Panc1 (cell line): ENCODE measurements around the gene MAST4. TPM values are rescaled to one million over a fixed set of nuclear protein-coding genes. Genes with fewer than 3 reads are reported as not detected.

ENCODE experiments used
- ATAC-seq: fragments of 200-7000 bp; cut with Tn5 transposase; 2 replicates; pipeline ENCODE4 v1.9.1; 2020; ENCODE audit warnings: mild to moderate bottlenecking, moderate library complexity
- BruUV-seq: library from RNA; stranded (reverse); fragments of 400-500 nt; replicated peaks from 2 replicates; lab custom pipeline; 2021; lab: Mats Ljungman, UMichigan
- CTCF ChIA-PET: fragments of 300-600 bp; sonication (Branson Sonifier 250); formaldehyde crosslinking; loops from one replicate; lab custom pipeline; 2022; ENCODE audit warnings: antibody characterized with exemption; lab: Charles Lee
- POLR2A ChIA-PET: fragments of 300-600 bp; sonication (Branson Sonifier 250); formaldehyde crosslinking; loops from one replicate; lab custom pipeline; 2022; ENCODE audit warnings: antibody characterized with exemption; lab: Charles Lee
- DNase-seq: peaks from one replicate; pipeline ENCODE4 v3.0.0-alpha.2; 2010; ENCODE audit warnings: low read depth, low spot score
- H3K27ac ChIP-seq: 2 replicates; pipeline ENCODE4 v1.5.1; 2011; ENCODE audit warnings: mild to moderate bottlenecking, low read length, inconsistent platforms
- H3K27me3 ChIP-seq: fragments of 200-500 bp; sonication (Bioruptor generic); 2 replicates; pipeline ENCODE4 v1.6.0; 2014; ENCODE audit warnings: low read length, inconsistent platforms; ENCODE audit not compliant: control insufficient read depth, insufficient read depth
- H3K36me3 ChIP-seq: fragments of 200-500 bp; sonication (Bioruptor generic); 2 replicates; pipeline ENCODE4 v1.5.1; 2014; ENCODE audit warnings: inconsistent platforms, mild to moderate bottlenecking, low read length, moderate library complexity; ENCODE audit not compliant: control insufficient read depth, insufficient read depth
- H3K4me1 ChIP-seq: 2 replicates; pipeline ENCODE4 v1.5.1; 2011; ENCODE audit warnings: inconsistent platforms, mild to moderate bottlenecking, low read length, moderate library complexity; ENCODE audit not compliant: control insufficient read depth, insufficient read depth
- H3K4me3 ChIP-seq, 2 experiments: 2 replicates each; pipeline ENCODE4 v1.5.1; 2011 to 2012; ENCODE audit warnings: low read depth in 2 of 2, low read length in 2 of 2, mild to moderate bottlenecking in 2 of 2, inconsistent platforms in 1 of 2, moderate library complexity in 1 of 2
- H3K9me3 ChIP-seq: fragments of 200-500 bp; sonication (Bioruptor generic); 2 replicates; pipeline ENCODE4 v1.5.1; 2014; ENCODE audit warnings: low read depth, mild to moderate bottlenecking, inconsistent platforms, low read length, moderate library complexity; ENCODE audit not compliant: control insufficient read depth, insufficient read depth
- CTCF ChIP-seq: fragments of 450-650 bp; IDR thresholded peaks from 2 replicates; pipeline ENCODE4 v1.5.1; 2017; ENCODE audit warnings: mild to moderate bottlenecking
- POLR2AphosphoS5 ChIP-seq: IDR thresholded peaks from 2 replicates; pipeline ENCODE4 v1.6.1; 2012; ENCODE audit warnings: mild to moderate bottlenecking, low read depth, low read length, moderate library complexity
- REST ChIP-seq, 2 experiments: IDR thresholded peaks; 2 replicates each; pipeline ENCODE4 v1.6.1; 2011 to 2012; ENCODE audit warnings: low read depth in 2 of 2, control low read depth in 1 of 2, low read length in 1 of 2, mild to moderate bottlenecking in 1 of 2, moderate library complexity in 1 of 2; ENCODE audit not compliant: insufficient read depth in 1 of 2
- SIN3A ChIP-seq: IDR thresholded peaks from 2 replicates; pipeline ENCODE4 v1.6.1; 2012; ENCODE audit warnings: low read depth, mild to moderate bottlenecking, low read length, moderate library complexity, borderline replicate concordance; ENCODE audit not compliant: insufficient read depth
- TCF7L2 ChIP-seq: IDR thresholded peaks from 2 replicates; pipeline ENCODE4 v1.6.1; 2011; ENCODE audit warnings: mild to moderate bottlenecking, low read depth, low read length, inconsistent platforms
- in situ Hi-C: cut with HindIII; loops from 2 replicates; pipeline ENCODE4 v1.10.0; 2016; ENCODE audit warnings: low sequenced_read_pairs, low pct_unique_long_range_greater_than_20kb
- intact Hi-C: fragments of 100-400 bp; cut with micrococcal nuclease; formaldehyde crosslinking; loops from one replicate; pipeline ENCODE4 v1.10.0; 2022; ENCODE audit not compliant: unreplicated experiment
- total RNA-seq: library from RNA; stranded (reverse); gene quantifications from one replicate; pipeline ENCODE4 v1.2.1, GENCODE V29; 2021; ENCODE audit not compliant: unreplicated experiment

Gene MAST4
- total RNA-seq, 1 experiment from 2014 or later = 1.8 TPM

GRCh38 chr5:66908230-66908629 lies 312.0 kb downstream of the MAST4 start:
- no peak overlapping the region for H3K4me3 ChIP-seq
- CTCF ChIA-PET = no interaction called here
- H3K4me1 ChIP-seq = no peaks in the 10 kb centered on the region
- no peaks in the 10 kb centered on the region for H3K36me3 ChIP-seq
- DNase-seq (no peak), ATAC-seq (no peak)
- no peaks in the 10 kb centered on the region for H3K27me3 ChIP-seq
- H3K9me3 ChIP-seq = no peaks in the 10 kb centered on the region
- POLR2A ChIA-PET = no interaction called here
- intact Hi-C loops = no loop called here
- BruUV-seq = no TSS peak
- H3K27ac ChIP-seq = no peak overlapping the region
- in situ Hi-C loops = no loop called here
- TF ChIP-seq TCF7L2 = no peak
- no peak for TF ChIP-seq REST (IDR thresholded peaks at IDR 0.05; ENCODE audit: insufficient read depth in 1 of 2, low read depth in 2 of 2, low read length in 1 of 2)
- no peak for TF ChIP-seq POLR2AphosphoS5
- TF ChIP-seq CTCF = no peak
- TF ChIP-seq SIN3A = no peak

- no TSS peak for BruUV-seq
- Histone ChIP-seq H3K27ac (no peak overlapping the region), H3K27me3 (no peaks in the 10 kb centered on the region), H3K9me3 (no peaks in the 10 kb centered on the region), H3K36me3 (no peaks in the 10 kb centered on the region), H3K4me3 (no peak overlapping the region), H3K4me1 (no peaks in the 10 kb centered on the region)
- TF ChIP-seq TCF7L2 (no peak), REST (IDR thresholded peaks at IDR 0.05; ENCODE audit: insufficient read depth in 1 of 2, low read depth in 2 of 2, low read length in 1 of 2) (no peak), POLR2AphosphoS5 (no peak), CTCF (no peak), SIN3A (no peak)
- ChIA-PET CTCF (no interaction called here), POLR2A (no interaction called here)
- no peak for DNase-seq
- ATAC-seq = no peak
- in situ Hi-C loops (no loop called here), intact Hi-C loops (no loop called here)
These were observed 313.2 kb downstream of the MAST4 start for GRCh38 chr5:66909364-66909763.
